Gastroesophageal sphincter (tissue), 4 donors: Measurements from ENCODE around the gene PCGF3. TPM values are rescaled to one million over a fixed set of nuclear protein-coding genes. Genes with fewer than 3 reads are reported as not detected.
A peak's percentile ranks its signal among the peaks of the same experiment; 100 is the strongest.

Experiments used
- ATAC-seq: fragments of 150-250 bp; one replicate; pipeline ENCODE4 v1.9.1; 2016; ENCODE audit warnings: mild to moderate bottlenecking, moderate library complexity
- H3K27ac ChIP-seq, 4 donors: fragments of 200-600 bp; sonication (generic) in 3 of 4; 1 replicate in 3 of 4; 2 replicates in 1 of 4; pipeline ENCODE4 v1.5.1; 2016 to 2019
- H3K27me3 ChIP-seq: fragments of 200-600 bp; sonication (generic); one replicate; pipeline ENCODE4 v1.5.1; 2019
- H3K36me3 ChIP-seq, 2 donors: fragments of 200-600 bp; sonication (generic); one replicate each; pipeline ENCODE4 v1.5.1; 2019; ENCODE audit warnings: control low read depth in 1 of 2
- H3K4me1 ChIP-seq, 3 donors: fragments of 200-600 bp; sonication (generic); 1 replicate in 2 of 3; 2 replicates in 1 of 3; pipeline ENCODE4 v1.5.1; 2016 to 2019; ENCODE audit warnings: control low read depth in 2 of 3
- H3K4me3 ChIP-seq, 2 donors: fragments of 200-600 bp; sonication (generic); one replicate each; pipeline ENCODE4 v1.5.1; 2019; ENCODE audit warnings: mild to moderate bottlenecking in 1 of 2, moderate library complexity in 1 of 2
- H3K9me3 ChIP-seq, 3 donors: fragments of 200-600 bp; sonication (generic); one replicate each; pipeline ENCODE4 v1.5.1; 2017 to 2019; ENCODE audit warnings: control low read depth in 2 of 3
- CTCF ChIP-seq, 4 experiments: fragments of 200-600 bp in 2 of 4; fragments of 450-650 bp in 2 of 4; sonication (generic) in 1 of 4; IDR thresholded peaks; one replicate each; pipeline ENCODE4 v1.5.1; 2017 to 2019; ENCODE audit warnings: antibody characterized with exemption in 4 of 4, mild to moderate bottlenecking in 2 of 4, moderate library complexity in 2 of 4
- EP300 ChIP-seq: sonication (generic); formaldehyde crosslinking; IDR thresholded peaks from one replicate; pipeline ENCODE4 v1.6.1; 2017; ENCODE audit warnings: antibody characterized with exemption, mild to moderate bottlenecking
- POLR2A ChIP-seq, 2 donors: fragments of 450-650 bp; IDR thresholded peaks; one replicate each; pipeline ENCODE4 v1.6.1; 2017; ENCODE audit warnings: antibody characterized with exemption in 2 of 2, mild to moderate bottlenecking in 2 of 2, moderate library complexity in 1 of 2
- POLR2AphosphoS5 ChIP-seq: sonication (generic); formaldehyde crosslinking; IDR thresholded peaks from one replicate; pipeline ENCODE4 v1.6.1; 2017; ENCODE audit warnings: antibody characterized with exemption
- WGBS, 2 donors: methylation state at CpG; one replicate each; pipeline ENCODE4 v1.1.5; 2018; ENCODE audit warnings: low coverage in 1 of 2; 5-methylcytosine and 5-hydroxymethylcytosine counted together
- total RNA-seq, 4 donors: library from RNA; depleted of rRNA; stranded (reverse); fragments of >200 nt; gene quantifications; one replicate each; pipeline ENCODE4 v1.1.0, GENCODE V29; 2016

The PCGF3 gene
- total RNA-seq, 4 donors from 2014 or later: 24.4 to 46.5 (median 40.7) TPM

- no peak overlapping the region for H3K4me3 ChIP-seq
- no CpG with 5 or more reads among the region's 58 CpGs for WGBS, 2 donors
Observed at GRCh38 chr4:681736-682451, 23.7 kb upstream of the PCGF3 start.

GRCh38 chr4:682490-683172, 23.0 kb upstream of the PCGF3 start:
- no peak for TF ChIP-seq POLR2AphosphoS5
- no peak for TF ChIP-seq CTCF (IDR thresholded peaks at IDR 0.05)
- no peak for TF ChIP-seq EP300
- no peak for TF ChIP-seq POLR2A (IDR thresholded peaks at IDR 0.05)
- no peaks in the 10 kb centered on the region for H3K9me3 ChIP-seq
- no peaks in the 10 kb centered on the region for H3K36me3 ChIP-seq
- peaks cover 0 to 50% (median 23%) of the 10 kb centered on the region in 3 donors for H3K4me1 ChIP-seq
- 96% methylated on average over 5 of the region's 23 CpGs; no CpG with 5 or more reads in 1 of the 2 donors for WGBS, 2 donors
- H3K4me3 ChIP-seq: no peak overlapping the region
- no peak for ATAC-seq
- H3K27me3 ChIP-seq: peaks cover 79% of the 10 kb centered on the region
- no peak overlapping the region for H3K27ac ChIP-seq

More at GRCh38 chr4:681736-682451, 23.7 kb upstream of the PCGF3 start:
- peak; percentile 13 for ATAC-seq
- H3K27me3 ChIP-seq: peaks cover 73% of the 10 kb centered on the region
- no peak for TF ChIP-seq EP300
- TF ChIP-seq CTCF (IDR thresholded peaks at IDR 0.05): no peak
- TF ChIP-seq POLR2AphosphoS5: no peak
- no peak for TF ChIP-seq POLR2A (IDR thresholded peaks at IDR 0.05)
- peaks cover 0 to 42% (median 19%) of the 10 kb centered on the region in 3 donors for H3K4me1 ChIP-seq
- H3K36me3 ChIP-seq: no peaks in the 10 kb centered on the region
- no peak overlapping the region for H3K27ac ChIP-seq
- no peaks in the 10 kb centered on the region for H3K9me3 ChIP-seq

GRCh38 chr4:683247-683897, 22.3 kb upstream of the PCGF3 start:
- Histone ChIP-seq H3K4me3 (no peak overlapping the region), H3K4me1 (peaks cover 0 to 57% (median 30%) of the 10 kb centered on the region in 3 donors), H3K27ac (peak overlapping the region in 1 of 4 donors; percentile 29), H3K36me3 (no peaks in the 10 kb centered on the region), H3K9me3 (no peaks in the 10 kb centered on the region), H3K27me3 (peaks cover 82% of the 10 kb centered on the region)
- 20 to 76% methylated on average over 2 to 5 of the region's 25 CpGs for WGBS, 2 donors
- ATAC-seq: no peak
- no peak for TF ChIP-seq EP300
- TF ChIP-seq POLR2A (IDR thresholded peaks at IDR 0.05): no peak
- TF ChIP-seq POLR2AphosphoS5: no peak
- no peak for TF ChIP-seq CTCF (IDR thresholded peaks at IDR 0.05)

- no peak for ATAC-seq
- H3K27ac ChIP-seq: peak overlapping the region in 1 of 4 donors; percentile 29
Observed at GRCh38 chr4:683982-684622, 21.5 kb upstream of the PCGF3 start.

More at GRCh38 chr4:683982-684622, 21.5 kb upstream of the PCGF3 start:
- TF ChIP-seq EP300 (no peak), POLR2AphosphoS5 (no peak), CTCF (IDR thresholded peaks at IDR 0.05) (peak in 3 of 4 experiments; percentile 46 to 62 (median 57))
- H3K27me3 ChIP-seq: peaks cover 82% of the 10 kb centered on the region
- peaks cover 0 to 62% (median 33%) of the 10 kb centered on the region in 3 donors for H3K4me1 ChIP-seq
- 0% methylated on average over 1 of the region's 19 CpGs; no CpG with 5 or more reads in 1 of the 2 donors for WGBS, 2 donors
- H3K9me3 ChIP-seq: no peaks in the 10 kb centered on the region
- no peak overlapping the region for H3K4me3 ChIP-seq
- H3K36me3 ChIP-seq: no peaks in the 10 kb centered on the region
